Measurements from ENCODE around the gene COL4A2. TPM values are rescaled to one million over a fixed set of nuclear protein-coding genes. Genes with fewer than 3 reads are reported as not detected.

Gene COL4A2
- total RNA-seq, 2 experiments from 2014 or later = not detected

DNA sequence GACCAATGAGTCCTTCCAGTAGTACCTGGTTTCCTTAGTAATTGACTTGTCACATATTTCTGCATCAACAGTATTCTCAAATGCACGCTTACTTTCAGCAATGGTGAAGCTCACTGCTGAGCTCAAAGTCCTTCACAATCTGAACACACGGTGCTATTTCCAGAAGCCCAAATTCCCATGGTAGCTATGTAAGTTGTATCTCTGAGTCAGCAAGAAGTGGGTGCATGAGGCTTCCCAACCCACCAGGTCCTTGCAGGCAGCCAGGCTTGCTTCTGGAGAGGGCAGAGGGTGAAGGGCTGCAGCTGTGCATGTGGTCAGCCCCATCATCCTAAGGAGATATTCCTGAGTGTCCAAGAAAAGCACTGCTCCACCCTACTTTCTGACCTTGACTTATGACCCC, 25.7 kb downstream of the COL4A2 start:
- Mint-ChIP-seq H3K4me3 (no peak overlapping the region), H3K27ac (no peak overlapping the region), H3K36me3 (ENCODE audit: low read depth) (no peaks in the 10 kb centered on the region), H3K27me3 (peaks cover 4% of the 10 kb centered on the region), H3K9me3 (no peaks in the 10 kb centered on the region), H3K4me1 (no peaks in the 10 kb centered on the region)
- ChIA-PET POLR2A (no interaction called here), CTCF (no interaction called here)
- no peak for DNase-seq

DNA sequence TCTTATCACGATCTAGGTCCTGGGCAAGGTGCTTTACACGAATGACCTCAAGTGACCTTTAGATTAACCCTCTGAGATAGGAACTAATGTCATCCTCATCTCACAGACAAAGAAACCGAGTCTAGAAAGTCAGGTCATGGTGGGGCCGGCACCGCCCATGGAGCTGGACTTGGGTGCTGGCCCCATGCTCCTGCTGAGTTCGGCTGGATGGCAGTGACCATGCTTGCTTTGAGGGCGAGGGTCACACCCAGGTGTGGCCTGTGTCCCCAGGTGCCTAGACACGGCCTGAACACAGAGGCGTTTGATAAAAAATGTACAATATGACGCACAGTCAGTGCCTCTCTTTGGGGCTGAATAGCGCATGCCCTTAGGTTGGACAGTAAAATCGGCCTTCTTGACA, 26.8 kb downstream of the COL4A2 start:
- no peak overlapping the region for H3K27ac Mint-ChIP-seq
- H3K9me3 Mint-ChIP-seq = no peaks in the 10 kb centered on the region
- ChIA-PET POLR2A (no interaction called here), CTCF (no interaction called here)
- H3K4me3 Mint-ChIP-seq = no peak overlapping the region
- peaks cover 4% of the 10 kb centered on the region for H3K27me3 Mint-ChIP-seq
- DNase-seq = no peak
- no peaks in the 10 kb centered on the region for H3K4me1 Mint-ChIP-seq
- no peaks in the 10 kb centered on the region for H3K36me3 Mint-ChIP-seq (ENCODE audit: low read depth)

DNA sequence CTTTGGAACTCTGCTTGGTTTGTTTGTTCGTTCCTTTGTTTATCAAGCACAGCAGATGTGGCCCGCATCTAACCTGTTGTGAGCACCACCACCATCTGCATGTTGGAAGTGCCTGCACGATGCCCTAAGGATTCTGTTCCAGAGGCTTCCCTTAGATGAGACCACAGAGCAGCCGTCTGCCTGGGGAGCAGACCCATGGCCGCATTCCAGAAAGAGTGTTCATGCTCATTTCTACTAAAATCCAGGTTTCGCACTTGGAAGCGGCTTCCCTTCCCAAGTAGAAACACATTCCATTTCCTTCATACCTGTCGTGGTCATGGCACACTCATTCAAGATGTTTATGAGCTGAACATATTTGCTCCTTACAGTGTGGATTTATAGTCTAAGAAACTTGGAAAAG, 27.2 kb downstream of the COL4A2 start:
- Mint-ChIP-seq H3K36me3 (ENCODE audit: low read depth) (no peaks in the 10 kb centered on the region), H3K27me3 (peaks cover 1% of the 10 kb centered on the region), H3K9me3 (no peaks in the 10 kb centered on the region), H3K27ac (no peak overlapping the region), H3K4me1 (no peaks in the 10 kb centered on the region), H3K4me3 (no peak overlapping the region)
- POLR2A ChIA-PET = no interaction called here
- DNase-seq = no peak
- CTCF ChIA-PET = no interaction called here

GRCh38 chr13:110334841-110335490, 27.9 kb downstream of the COL4A2 start:
- no peaks in the 10 kb centered on the region for H3K9me3 Mint-ChIP-seq
- no peak overlapping the region for H3K27ac Mint-ChIP-seq
- H3K27me3 Mint-ChIP-seq = no peaks in the 10 kb centered on the region
- H3K36me3 Mint-ChIP-seq (ENCODE audit: low read depth) = no peaks in the 10 kb centered on the region
- no peak overlapping the region for H3K4me3 Mint-ChIP-seq
- POLR2A ChIA-PET = no interaction called here
- no peak for DNase-seq
- peaks cover 2% of the 10 kb centered on the region for H3K4me1 Mint-ChIP-seq
- CTCF ChIA-PET = no interaction called here

- no peak overlapping the region for H3K27ac Mint-ChIP-seq
- CTCF ChIA-PET = no interaction called here
Observed at GRCh38 chr13:110336108-110336507, 29.0 kb downstream of the COL4A2 start.

DNA sequence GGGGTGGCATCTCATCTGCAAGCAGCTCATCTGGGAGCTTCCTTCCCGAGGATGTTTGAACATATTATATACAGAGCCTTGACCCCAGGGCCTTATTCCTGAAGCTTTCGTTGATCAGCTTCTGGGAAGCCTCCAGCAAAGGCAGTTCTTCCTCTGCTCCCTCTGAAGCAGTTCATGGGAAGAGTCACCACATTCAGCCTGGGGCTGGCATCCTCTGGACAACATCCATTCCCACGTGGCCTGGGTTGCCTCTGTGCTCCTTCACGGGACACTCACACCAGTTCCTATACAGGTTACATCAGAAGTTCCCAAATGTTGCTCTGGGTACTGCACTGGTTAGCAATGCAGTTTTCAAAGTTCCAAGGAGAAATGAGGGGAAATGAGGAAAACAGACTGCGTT, 29.6 kb downstream of the COL4A2 start:
- peaks cover 19% of the 10 kb centered on the region for H3K4me1 Mint-ChIP-seq
- ChIA-PET POLR2A (no interaction called here), CTCF (no interaction called here)
- no peak overlapping the region for H3K4me3 Mint-ChIP-seq
- no peaks in the 10 kb centered on the region for H3K36me3 Mint-ChIP-seq (ENCODE audit: low read depth)
- peaks cover 15% of the 10 kb centered on the region for H3K27me3 Mint-ChIP-seq
- H3K27ac Mint-ChIP-seq = no peak overlapping the region
- no peaks in the 10 kb centered on the region for H3K9me3 Mint-ChIP-seq
- DNase-seq = no peak

More at GRCh38 chr13:110336108-110336507, 29.0 kb downstream of the COL4A2 start:
- Mint-ChIP-seq H3K4me1 (peaks cover 13% of the 10 kb centered on the region), H3K4me3 (no peak overlapping the region), H3K36me3 (ENCODE audit: low read depth) (no peaks in the 10 kb centered on the region), H3K27me3 (peaks cover 10% of the 10 kb centered on the region), H3K9me3 (no peaks in the 10 kb centered on the region)
- no peak for DNase-seq
- POLR2A ChIA-PET = no interaction called here

DNA sequence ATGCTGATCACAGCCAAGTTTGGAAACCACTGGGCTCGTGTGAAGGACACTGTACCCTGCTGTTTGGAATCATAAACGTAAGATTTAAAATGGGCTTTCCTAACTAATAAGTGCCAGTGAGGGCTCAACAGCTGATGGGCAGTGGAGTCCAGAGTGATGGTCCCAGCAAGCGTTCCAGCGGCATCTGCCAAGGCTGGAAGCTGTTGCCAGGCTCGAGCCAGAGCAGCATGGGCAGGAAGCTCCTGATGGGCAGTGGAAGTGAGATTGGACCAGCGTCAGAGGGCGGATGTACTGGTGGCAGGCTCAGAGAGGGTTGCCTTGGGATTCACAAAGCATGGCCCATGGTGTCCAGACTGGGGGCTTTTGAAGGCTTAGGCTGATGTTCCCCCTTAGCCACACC, 30.2 kb downstream of the COL4A2 start:
- no peak for DNase-seq
- Mint-ChIP-seq H3K9me3 (no peaks in the 10 kb centered on the region), H3K27me3 (peaks cover 19% of the 10 kb centered on the region), H3K4me1 (peaks cover 20% of the 10 kb centered on the region), H3K36me3 (ENCODE audit: low read depth) (no peaks in the 10 kb centered on the region), H3K4me3 (no peak overlapping the region), H3K27ac (no peak overlapping the region)
- POLR2A ChIA-PET = no interaction called here
- CTCF ChIA-PET = no interaction called here

- DNase-seq = no peak
- Mint-ChIP-seq H3K27ac (no peak overlapping the region), H3K27me3 (peaks cover 28% of the 10 kb centered on the region), H3K4me3 (no peak overlapping the region), H3K4me1 (peaks cover 20% of the 10 kb centered on the region), H3K36me3 (ENCODE audit: low read depth) (no peaks in the 10 kb centered on the region), H3K9me3 (no peaks in the 10 kb centered on the region)
- ChIA-PET CTCF (no interaction called here), POLR2A (no interaction called here)
Observed at GRCh38 chr13:110338441-110339101, 31.5 kb downstream of the COL4A2 start.

DNA sequence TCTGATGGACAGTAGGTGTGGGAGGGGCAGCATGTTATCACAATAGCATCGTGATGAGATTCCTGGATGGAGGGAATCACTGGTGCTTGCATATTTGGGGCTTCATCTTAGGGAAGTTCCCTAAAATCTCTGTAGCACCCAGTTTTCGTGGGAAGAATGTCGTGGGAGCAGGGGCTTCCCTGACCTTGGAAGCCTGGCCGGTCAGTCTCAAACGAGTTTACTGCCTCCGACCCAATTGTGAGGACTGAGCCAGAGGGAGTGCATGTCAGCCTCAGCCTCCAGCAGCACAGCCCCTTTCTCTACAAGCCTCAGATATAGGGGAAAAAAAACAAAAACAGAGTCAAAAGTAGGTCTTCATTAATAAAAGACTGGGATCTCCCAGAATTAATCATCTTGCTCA, 32.2 kb downstream of the COL4A2 start:
- Mint-ChIP-seq H3K36me3 (ENCODE audit: low read depth) (no peaks in the 10 kb centered on the region), H3K4me1 (peaks cover 20% of the 10 kb centered on the region), H3K9me3 (no peaks in the 10 kb centered on the region), H3K27ac (no peak overlapping the region), H3K27me3 (peaks cover 28% of the 10 kb centered on the region), H3K4me3 (no peak overlapping the region)
- POLR2A ChIA-PET = no interaction called here
- DNase-seq = no peak
- CTCF ChIA-PET = no interaction called here

DNA sequence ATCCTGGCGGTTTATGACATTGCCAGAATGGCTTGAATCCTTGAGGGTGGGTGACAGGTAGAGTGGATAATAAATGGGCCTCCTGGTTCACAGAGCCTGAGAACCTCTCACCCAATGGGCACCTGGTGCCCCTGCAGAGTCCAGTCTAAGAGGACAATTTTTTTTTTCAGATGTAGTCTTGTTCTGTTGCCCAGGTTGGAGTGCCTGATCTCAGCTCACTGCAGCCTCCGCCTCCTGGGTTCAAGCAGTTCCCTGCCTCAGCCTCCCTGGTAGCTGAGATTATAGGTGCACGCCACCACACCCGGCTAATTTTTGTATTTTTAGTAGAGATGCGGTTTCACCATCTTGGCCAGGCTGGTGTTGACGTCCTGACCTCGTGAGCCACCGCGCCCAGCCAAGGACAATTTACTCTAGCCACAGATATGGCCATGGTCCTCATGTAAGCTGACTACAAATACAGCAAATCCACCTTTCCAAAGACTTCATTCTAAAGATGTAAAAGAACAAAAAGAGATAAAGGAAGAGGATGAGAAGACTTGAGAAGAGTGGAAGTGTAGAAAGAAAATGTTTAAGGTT, 33.0 kb downstream of the COL4A2 start:
- Mint-ChIP-seq H3K9me3 (no peaks in the 10 kb centered on the region), H3K27ac (no peak overlapping the region), H3K4me1 (peaks cover 20% of the 10 kb centered on the region), H3K4me3 (no peak overlapping the region), H3K36me3 (ENCODE audit: low read depth) (no peaks in the 10 kb centered on the region), H3K27me3 (peaks cover 28% of the 10 kb centered on the region)
- DNase-seq = no peak
- POLR2A ChIA-PET = no interaction called here
- CTCF ChIA-PET = no interaction called here

GRCh38 chr13:110340812-110341444, 33.8 kb downstream of the COL4A2 start:
- Mint-ChIP-seq H3K4me3 (no peak overlapping the region), H3K27ac (no peak overlapping the region), H3K9me3 (no peaks in the 10 kb centered on the region), H3K27me3 (peaks cover 28% of the 10 kb centered on the region), H3K36me3 (ENCODE audit: low read depth) (no peaks in the 10 kb centered on the region), H3K4me1 (peaks cover 20% of the 10 kb centered on the region)
- DNase-seq = peak; percentile 65
- POLR2A ChIA-PET = no interaction called here
- CTCF ChIA-PET = no interaction called here

- Mint-ChIP-seq H3K4me1 (peaks cover 20% of the 10 kb centered on the region), H3K27me3 (peaks cover 28% of the 10 kb centered on the region), H3K27ac (no peak overlapping the region), H3K9me3 (no peaks in the 10 kb centered on the region), H3K4me3 (no peak overlapping the region), H3K36me3 (ENCODE audit: low read depth) (no peaks in the 10 kb centered on the region)
- CTCF ChIA-PET = no interaction called here
- no peak for DNase-seq
- POLR2A ChIA-PET = no interaction called here
Observed at GRCh38 chr13:110341445-110342244, 34.6 kb downstream of the COL4A2 start.

GRCh38 chr13:110342474-110342873, 35.4 kb downstream of the COL4A2 start:
- Mint-ChIP-seq H3K4me1 (peaks cover 20% of the 10 kb centered on the region), H3K9me3 (no peaks in the 10 kb centered on the region), H3K27ac (no peak overlapping the region), H3K36me3 (ENCODE audit: low read depth) (no peaks in the 10 kb centered on the region), H3K4me3 (no peak overlapping the region), H3K27me3 (peaks cover 28% of the 10 kb centered on the region)
- DNase-seq = no peak
- ChIA-PET CTCF (no interaction called here), POLR2A (no interaction called here)
